ENCODE measurements around the gene GABRP.
"Not testable (repeated sequence)": the region's sequence is repeated elsewhere in the genome, so short reads cannot be mapped to it uniquely, and the experiment has no call there.

GABRP gene, protein sequence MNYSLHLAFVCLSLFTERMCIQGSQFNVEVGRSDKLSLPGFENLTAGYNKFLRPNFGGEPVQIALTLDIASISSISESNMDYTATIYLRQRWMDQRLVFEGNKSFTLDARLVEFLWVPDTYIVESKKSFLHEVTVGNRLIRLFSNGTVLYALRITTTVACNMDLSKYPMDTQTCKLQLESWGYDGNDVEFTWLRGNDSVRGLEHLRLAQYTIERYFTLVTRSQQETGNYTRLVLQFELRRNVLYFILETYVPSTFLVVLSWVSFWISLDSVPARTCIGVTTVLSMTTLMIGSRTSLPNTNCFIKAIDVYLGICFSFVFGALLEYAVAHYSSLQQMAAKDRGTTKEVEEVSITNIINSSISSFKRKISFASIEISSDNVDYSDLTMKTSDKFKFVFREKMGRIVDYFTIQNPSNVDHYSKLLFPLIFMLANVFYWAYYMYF

GRCh38 chr5:170783498-170784247 is at the start of gene GABRP:
Gene GABRP, plus strand, starts transcription at chr5:170783725. Its CDS starts 4,891 bp downstream, at chr5:170788616.
- no peak for DNase-seq (ENCODE audit: low read depth in 2 of 2)

DNA sequence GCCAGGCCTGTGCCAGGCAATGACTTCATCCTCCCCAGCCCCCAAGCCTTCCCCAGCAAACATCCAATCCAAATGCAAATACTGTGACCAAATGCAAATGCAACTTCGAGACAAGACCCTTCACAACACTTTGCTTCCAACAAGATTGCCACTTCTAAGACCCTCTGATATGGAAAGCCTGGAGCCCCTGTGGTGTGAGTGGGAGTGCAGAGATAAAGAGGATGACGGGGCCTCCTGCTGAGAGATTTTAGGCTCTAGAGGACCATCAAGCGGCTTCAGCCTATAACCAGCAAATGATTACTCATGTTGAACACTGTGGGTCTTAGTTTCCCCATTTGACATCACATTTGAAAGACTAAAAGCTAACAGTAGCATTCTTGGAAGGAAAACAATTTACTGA is 46.6 kb upstream of the GABRP start:
- DNase-seq (ENCODE audit: low read depth in 2 of 2), result no peak

- DNase-seq (ENCODE audit: low read depth in 2 of 2), result no peak
Observed at GRCh38 chr5:170737591-170737990, 45.9 kb upstream of the GABRP start.

DNA sequence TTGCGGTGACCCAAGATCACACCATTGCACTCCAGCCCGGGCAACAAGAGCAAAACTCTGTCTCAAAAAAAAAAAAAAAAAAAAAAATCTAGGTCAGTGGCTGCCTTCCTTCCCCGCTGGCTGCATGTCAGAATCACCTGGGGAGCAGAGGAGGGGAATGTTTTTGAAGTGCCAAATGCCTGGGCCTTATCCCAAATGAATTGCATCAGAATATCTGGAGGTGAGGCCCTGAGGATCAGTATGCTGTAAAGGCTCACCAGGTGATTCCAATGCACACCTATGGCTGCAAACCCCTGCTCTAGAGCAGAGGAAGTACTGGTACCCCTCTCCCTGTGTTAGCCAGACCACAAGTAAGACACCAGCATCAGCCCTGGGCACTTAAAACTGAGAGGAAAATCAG is 44.7 kb upstream of the GABRP start:
- no peak for DNase-seq (ENCODE audit: low read depth in 2 of 2)

DNA sequence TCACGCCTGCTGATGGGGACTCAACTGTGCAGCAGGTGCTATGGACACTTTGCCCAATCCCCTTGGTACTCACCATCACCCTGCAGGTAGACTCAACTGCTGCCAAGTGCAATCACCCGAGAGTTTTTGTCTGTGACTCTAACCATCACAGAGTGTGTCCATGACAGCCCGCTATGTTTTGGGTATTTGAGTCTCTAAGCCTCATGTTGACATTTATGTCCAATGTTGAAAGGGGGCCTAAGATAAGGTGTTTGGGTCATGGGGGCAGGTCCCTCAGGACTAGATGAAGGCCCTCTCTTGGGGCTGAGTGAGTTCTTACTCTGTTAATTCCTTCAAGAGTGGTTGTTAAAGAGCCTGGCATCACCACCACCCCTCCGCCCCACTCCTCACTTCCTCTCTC is 44.1 kb upstream of the GABRP start:
- no peak for DNase-seq (ENCODE audit: low read depth in 2 of 2)

DNA sequence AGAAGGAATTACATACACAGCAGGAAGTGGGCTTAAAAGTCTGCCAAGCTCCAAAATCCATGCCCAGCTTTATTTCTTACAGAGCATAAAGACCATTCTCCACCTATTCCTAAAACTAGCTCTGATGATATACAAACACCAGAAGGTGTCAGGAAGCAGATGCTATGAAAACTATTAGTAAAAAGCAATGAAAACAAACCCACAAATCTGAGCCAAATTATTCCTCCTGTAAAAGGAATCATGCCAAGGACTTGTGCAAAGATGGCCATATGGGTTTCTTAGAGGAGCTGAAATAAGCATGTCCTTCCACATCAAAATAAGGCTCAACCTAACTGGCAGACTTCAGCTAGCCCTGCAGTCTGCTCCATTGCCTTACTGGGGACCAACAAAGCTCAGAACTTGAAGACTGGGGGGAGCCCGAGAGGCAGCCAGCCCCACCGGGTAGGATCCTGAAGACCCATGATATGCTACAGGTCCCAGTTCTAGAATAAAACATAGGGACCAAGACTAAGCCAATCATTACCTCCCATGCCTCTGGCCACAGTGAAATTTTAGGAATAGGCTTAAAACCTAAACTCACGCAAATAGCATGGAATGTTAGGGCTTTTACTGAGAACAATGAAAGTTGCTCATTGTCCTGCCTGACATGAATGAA is 42.8 kb upstream of the GABRP start:
- no peak for DNase-seq (ENCODE audit: low read depth in 2 of 2)

DNA sequence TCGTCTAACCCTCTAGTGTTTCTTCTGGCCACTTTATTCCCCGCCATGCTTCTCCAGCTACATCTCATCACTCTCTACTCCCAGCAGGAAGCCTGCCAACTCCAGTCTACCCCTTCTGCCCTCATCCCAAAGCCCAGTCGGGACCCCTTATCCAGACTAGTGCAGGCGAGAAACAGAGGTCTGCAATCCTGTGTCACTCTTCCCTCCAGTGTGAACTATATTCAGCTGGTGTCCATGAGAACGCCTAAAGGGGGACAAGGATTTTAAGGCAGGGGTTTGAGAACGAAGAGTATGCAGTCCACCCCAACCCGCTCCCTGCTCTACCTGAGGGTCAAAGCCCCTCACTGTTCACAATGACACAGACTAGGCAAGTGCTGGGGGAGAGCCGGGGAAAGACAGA is 41.7 kb upstream of the GABRP start:
- DNase-seq (ENCODE audit: low read depth in 2 of 2), result no peak

GRCh38 chr5:170743876-170744212 is 39.7 kb upstream of the GABRP start:
- DNase-seq (ENCODE audit: low read depth in 2 of 2), result no peak

- no peak for DNase-seq (ENCODE audit: low read depth in 2 of 2)
Observed at GRCh38 chr5:170745481-170746071, 37.9 kb upstream of the GABRP start.

DNA sequence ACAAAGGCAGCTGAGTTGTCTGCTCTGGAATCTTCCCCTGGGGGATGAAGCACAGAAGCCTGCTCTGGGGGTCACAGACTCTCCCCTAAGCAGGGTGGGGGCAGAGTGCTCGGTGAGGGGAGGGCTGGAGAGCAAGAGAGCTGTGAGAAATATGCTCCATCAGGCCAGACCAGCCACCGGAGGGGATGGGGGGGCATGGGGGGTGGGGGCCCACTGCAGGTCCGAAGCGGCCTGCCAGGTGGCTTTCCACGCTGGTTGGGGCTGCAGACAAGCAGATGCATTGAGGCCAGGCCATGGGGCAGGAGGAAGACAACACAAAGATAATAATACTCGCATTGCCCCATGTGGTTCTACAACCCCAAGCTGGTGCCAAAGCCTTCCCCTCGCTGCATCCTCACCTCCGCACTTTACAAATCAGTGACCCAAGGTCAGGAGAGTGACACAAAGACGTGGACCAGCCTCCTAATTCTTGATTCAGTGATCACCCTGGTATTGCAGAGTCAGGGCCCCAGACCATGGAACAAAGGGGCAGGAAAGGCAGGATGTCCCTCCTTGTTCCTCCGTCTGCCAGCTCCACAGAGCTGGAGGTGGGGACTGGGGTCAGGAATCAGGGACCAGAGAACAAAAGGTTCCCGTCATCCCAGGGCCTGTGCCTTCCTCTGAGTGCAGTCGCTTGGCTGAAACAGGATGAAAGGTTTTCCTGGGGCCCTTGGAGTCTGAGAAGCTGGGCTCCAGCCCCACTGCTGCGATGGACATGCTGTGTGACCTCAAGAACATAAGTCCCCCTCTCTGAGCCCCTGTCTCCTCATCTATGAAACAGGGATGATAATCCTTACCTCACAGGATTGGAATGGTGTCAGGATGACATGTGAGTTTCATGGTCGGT is 37.2 kb upstream of the GABRP start:
- no peak for DNase-seq (ENCODE audit: low read depth in 2 of 2)

DNA sequence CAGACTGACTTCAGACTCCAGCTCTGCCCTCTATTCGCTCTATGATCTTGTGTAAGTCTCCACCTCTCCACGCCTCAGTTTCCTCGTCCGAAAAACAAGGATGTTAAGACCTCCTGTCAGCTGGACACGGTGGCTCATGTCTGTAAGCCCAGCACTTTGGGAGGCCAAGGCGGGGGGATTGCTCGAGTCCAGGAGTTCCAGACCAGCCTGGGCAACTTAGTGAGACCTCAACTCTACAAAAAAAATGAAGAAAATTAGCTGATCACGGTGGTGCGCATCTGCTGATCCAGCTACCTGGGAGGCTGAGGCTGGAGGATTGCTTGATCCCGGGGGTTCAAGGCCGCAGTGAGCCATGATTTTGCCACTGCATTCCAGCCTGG is 36.6 kb upstream of the GABRP start:
- no peak for DNase-seq (ENCODE audit: low read depth in 2 of 2)

DNA sequence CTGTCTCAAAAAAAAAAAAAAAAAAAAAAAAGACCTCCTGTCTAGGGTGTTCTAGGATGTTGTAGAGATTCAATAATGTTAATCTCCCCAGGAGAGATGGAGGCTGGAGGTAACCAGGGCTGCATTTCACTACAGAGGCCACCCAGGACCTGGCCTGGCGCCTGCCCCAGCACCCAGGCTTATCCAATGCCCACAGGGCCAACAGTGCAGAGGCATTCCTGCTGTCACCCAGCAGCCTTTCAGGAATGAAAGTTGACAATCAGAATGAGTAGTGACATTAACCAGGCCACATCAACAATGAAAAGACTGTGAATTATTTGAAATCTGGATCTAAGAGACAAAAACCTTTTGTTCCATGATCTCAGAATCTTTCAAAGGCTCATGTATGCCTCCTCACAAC is 36.2 kb upstream of the GABRP start:
- no peak for DNase-seq (ENCODE audit: low read depth in 2 of 2)

GRCh38 chr5:170747851-170748250 is 35.7 kb upstream of the GABRP start:
- no peak for DNase-seq (ENCODE audit: low read depth in 2 of 2)

- no peak for DNase-seq (ENCODE audit: low read depth in 2 of 2)
Observed at GRCh38 chr5:170748951-170749471, 34.5 kb upstream of the GABRP start.

DNA sequence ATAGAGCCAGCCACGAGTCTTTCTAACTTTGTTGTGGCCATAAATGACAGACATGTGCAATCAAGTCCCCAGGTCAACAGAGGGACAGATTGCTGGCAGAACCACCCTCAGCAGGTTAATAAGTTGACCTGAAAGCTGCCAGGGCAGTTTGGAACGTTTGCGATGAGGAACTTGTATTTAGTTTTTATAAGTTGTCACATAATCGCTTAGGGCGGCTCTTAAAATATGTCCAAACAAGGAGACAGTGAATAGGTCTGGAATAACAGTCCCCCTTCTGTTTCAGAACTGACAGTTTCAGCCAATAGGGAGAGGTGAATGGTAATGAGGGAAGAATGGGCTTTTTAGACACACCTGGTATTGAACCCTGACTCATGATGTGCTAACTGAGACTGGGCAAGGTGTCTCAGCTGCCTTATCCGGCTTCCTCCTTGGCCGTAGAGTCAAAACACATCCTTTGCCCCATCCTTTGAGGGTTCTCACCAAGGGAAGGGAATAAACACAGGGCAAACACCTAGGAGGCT is 33.6 kb upstream of the GABRP start:
- no peak for DNase-seq (ENCODE audit: low read depth in 2 of 2)

- no peak for DNase-seq (ENCODE audit: low read depth in 2 of 2)
Observed at GRCh38 chr5:170750791-170751190, 32.7 kb upstream of the GABRP start.

- DNase-seq (ENCODE audit: low read depth in 2 of 2), result no peak
Observed at GRCh38 chr5:170751631-170752030, 31.9 kb upstream of the GABRP start.

- no peak for DNase-seq (ENCODE audit: low read depth in 2 of 2)
Observed at GRCh38 chr5:170752257-170753215, 31.0 kb upstream of the GABRP start.

GRCh38 chr5:170753311-170753710 is 30.2 kb upstream of the GABRP start:
- no peak for DNase-seq (ENCODE audit: low read depth in 2 of 2)

GRCh38 chr5:170754508-170754907 is 29.0 kb upstream of the GABRP start:
- DNase-seq (ENCODE audit: low read depth in 2 of 2), result not testable (repeated sequence)
